ENCODE measurements around the gene PRDM16. TPM values are rescaled to one million over a fixed set of nuclear protein-coding genes. Genes with fewer than 3 reads are reported as not detected.

PRDM16 gene
- total and polyA plus RNA-seq, 4 donors: 0.05 to 0.67 (median 0.19) TPM

GRCh38 chr1:3173381-3173980 is 104.5 kb downstream of the PRDM16 start:
- no peak for TF ChIP-seq HNF4G (IDR thresholded peaks at IDR 0.05)
- TF ChIP-seq NR2F2 (IDR thresholded peaks at IDR 0.05): no peak
- TF ChIP-seq CTCF (IDR thresholded peaks at IDR 0.05; ENCODE audit: low read depth, low read length, missing input control): no peak
- TF ChIP-seq GABPA (IDR thresholded peaks at IDR 0.05 in 1 of 2, conservative IDR thresholded peaks at IDR 0.05 in 1 of 2): no peak
- no peak for TF ChIP-seq FOXA2 (IDR thresholded peaks at IDR 0.05)
- TF ChIP-seq TAF1 (conservative IDR thresholded peaks at IDR 0.05): no peak
- no peak for TF ChIP-seq JUND (IDR thresholded peaks at IDR 0.05)
- WGBS: 92% methylated on average over 30 of the region's 30 CpGs
- Histone ChIP-seq H3K9me3 (ENCODE audit: control insufficient read depth in 4 of 4, low read length in 3 of 4) (no peaks in the 10 kb centered on the region), H3K4me3 (ENCODE audit: low read depth in 1 of 3, low read length in 3 of 3) (no peak overlapping the region), H3K9ac (ENCODE audit: low read depth in 1 of 2, low read length in 2 of 2) (no peak overlapping the region), H3K36me3 (ENCODE audit: control insufficient read depth in 4 of 4, insufficient read depth in 3 of 4, low read depth in 1 of 4, low read length in 3 of 4) (no peaks in the 10 kb centered on the region), H3K27me3 (ENCODE audit: control insufficient read depth in 4 of 4, insufficient read depth in 4 of 4, low read length in 3 of 4) (no peaks in the 10 kb centered on the region), H3K27ac (ENCODE audit: low read depth in 1 of 2, low read length in 2 of 2) (no peak overlapping the region), H3K4me1 (ENCODE audit: control insufficient read depth in 4 of 4, insufficient read depth in 4 of 4, low read length in 3 of 4) (peaks cover 6 to 27% (median 22%) of the 10 kb centered on the region in 4 donors)
- no peak for DNase-seq (ENCODE audit: low spot score)

GRCh38 chr1:3174487-3175247 is 105.7 kb downstream of the PRDM16 start:
- 63% methylated on average over 22 of the region's 22 CpGs for WGBS
- Histone ChIP-seq H3K27ac (ENCODE audit: low read depth in 1 of 2, low read length in 2 of 2) (peak overlapping the region in 1 of 2 donors; percentile 28), H3K9ac (ENCODE audit: low read depth in 1 of 2, low read length in 2 of 2) (no peak overlapping the region), H3K4me1 (ENCODE audit: control insufficient read depth in 4 of 4, insufficient read depth in 4 of 4, low read length in 3 of 4) (peaks cover 6 to 24% (median 20%) of the 10 kb centered on the region in 4 donors), H3K27me3 (ENCODE audit: control insufficient read depth in 4 of 4, insufficient read depth in 4 of 4, low read length in 3 of 4) (no peaks in the 10 kb centered on the region), H3K9me3 (ENCODE audit: control insufficient read depth in 4 of 4, low read length in 3 of 4) (no peaks in the 10 kb centered on the region), H3K36me3 (ENCODE audit: control insufficient read depth in 4 of 4, insufficient read depth in 3 of 4, low read depth in 1 of 4, low read length in 3 of 4) (no peaks in the 10 kb centered on the region), H3K4me3 (ENCODE audit: low read depth in 1 of 3, low read length in 3 of 3) (no peak overlapping the region)
- DNase-seq (ENCODE audit: low spot score): no peak
- TF ChIP-seq CTCF (IDR thresholded peaks at IDR 0.05; ENCODE audit: low read depth, low read length, missing input control): peak; percentile 2
- no peak for TF ChIP-seq RXRA (IDR thresholded peaks at IDR 0.05)
- no peak for TF ChIP-seq RAD21 (IDR thresholded peaks at IDR 0.05)
- TF ChIP-seq HNF4G (IDR thresholded peaks at IDR 0.05): no peak
- TF ChIP-seq ZBTB33 (IDR thresholded peaks at IDR 0.05): no peak
- no peak for TF ChIP-seq GABPA (IDR thresholded peaks at IDR 0.05 in 1 of 2, conservative IDR thresholded peaks at IDR 0.05 in 1 of 2)
- no peak for TF ChIP-seq FOXA1 (IDR thresholded peaks at IDR 0.05)
- TF ChIP-seq REST (IDR thresholded peaks at IDR 0.05): no peak
